Stimulated activated naive CD8-positive, alpha-beta T cell treated with anti-CD3 and anti-CD28 coated beads, Interleukin-15, Interleukin-2, amounts not matched to agents 100 ng/mL and 50 ng/mL, for 24 hours (primary cell): ENCODE results near the gene TBC1D20.
"Not testable (repeated sequence)": the region's sequence is repeated elsewhere in the genome, so short reads cannot be mapped to it uniquely, and the experiment has no call there.

ENCODE experiments used
- H3K27ac Mint-ChIP-seq: one replicate; pipeline ENCODE4 v1.8.0; 2021; ENCODE audit warnings: mild to moderate bottlenecking, mixed read lengths
- H3K27me3 Mint-ChIP-seq: one replicate; pipeline ENCODE4 v1.8.0; 2021; ENCODE audit warnings: mixed read lengths
- H3K36me3 Mint-ChIP-seq: one replicate; pipeline ENCODE4 v1.8.0; 2021; ENCODE audit warnings: low read depth, mixed read lengths
- H3K4me1 Mint-ChIP-seq: one replicate; pipeline ENCODE4 v1.8.0; 2021; ENCODE audit warnings: low read depth, mixed read lengths
- H3K4me3 Mint-ChIP-seq: one replicate; pipeline ENCODE4 v1.8.0; 2021; ENCODE audit warnings: mild to moderate bottlenecking, mixed read lengths
- H3K9me3 Mint-ChIP-seq: one replicate; pipeline ENCODE4 v1.8.0; 2021; ENCODE audit warnings: mixed read lengths

Gene TBC1D20

GRCh38 chr20:396252-396618, 66.1 kb downstream of the TBC1D20 start:
- Mint-ChIP-seq H3K9me3 (no peaks in the 10 kb centered on the region), H3K36me3 (peaks cover 55% of the 10 kb centered on the region), H3K27ac (no peak overlapping the region), H3K4me3 (no peak overlapping the region), H3K27me3 (no peaks in the 10 kb centered on the region), H3K4me1 (peaks cover 3% of the 10 kb centered on the region)

DNA sequence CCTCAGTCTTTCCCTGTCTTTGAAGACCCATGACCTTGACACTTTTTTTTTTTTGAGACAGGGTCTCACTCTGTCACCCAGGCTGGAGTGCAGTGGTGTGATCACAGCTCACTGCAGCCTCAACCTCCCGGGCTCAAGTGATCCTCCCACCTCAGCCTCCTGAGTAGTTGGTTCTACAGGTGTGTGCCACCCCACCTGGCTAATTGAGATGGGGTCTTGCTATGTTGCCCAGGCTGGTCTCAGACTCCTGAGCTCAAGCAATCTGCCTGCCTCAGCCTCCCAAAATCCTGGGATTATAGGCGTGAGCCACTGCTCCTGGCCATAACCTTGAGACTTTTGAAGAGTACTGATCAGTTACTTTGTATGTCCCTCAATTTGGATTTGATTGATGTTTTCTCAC, 69.0 kb downstream of the TBC1D20 start:
- not testable (repeated sequence) for H3K4me1 Mint-ChIP-seq, H3K27ac Mint-ChIP-seq, H3K4me3 Mint-ChIP-seq, H3K27me3 Mint-ChIP-seq, H3K9me3 Mint-ChIP-seq
- H3K36me3 Mint-ChIP-seq, result peaks cover 73% of the 10 kb centered on the region

- Mint-ChIP-seq H3K4me1 (no peaks in the 10 kb centered on the region), H3K4me3 (no peak overlapping the region), H3K27me3 (no peaks in the 10 kb centered on the region), H3K27ac (no peak overlapping the region), H3K9me3 (no peaks in the 10 kb centered on the region), H3K36me3 (peaks cover 67% of the 10 kb centered on the region)
Observed at GRCh38 chr20:391041-391711, 71.2 kb downstream of the TBC1D20 start.

DNA sequence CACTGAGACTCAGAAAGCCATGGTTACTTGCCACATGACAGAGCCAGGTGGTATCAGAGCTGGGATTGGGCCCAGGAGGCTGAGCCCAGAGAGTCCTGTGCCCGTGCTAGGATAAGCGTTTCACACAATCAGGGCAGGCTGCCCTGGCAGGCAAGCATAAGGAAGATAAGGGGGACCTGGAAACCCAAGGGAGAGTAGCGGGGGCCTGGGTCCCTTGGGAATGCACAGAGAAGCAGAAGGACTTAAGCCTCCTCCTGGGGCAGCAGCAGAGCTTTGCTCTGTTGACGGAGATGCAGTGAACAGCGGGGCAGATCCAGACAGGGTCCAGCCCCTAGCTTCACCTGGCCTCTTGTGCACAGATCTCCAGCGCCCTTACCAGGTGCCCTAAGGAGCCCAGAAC, 73.1 kb downstream of the TBC1D20 start:
- H3K36me3 Mint-ChIP-seq, result peaks cover 69% of the 10 kb centered on the region
- no peaks in the 10 kb centered on the region for H3K27me3 Mint-ChIP-seq
- H3K9me3 Mint-ChIP-seq, result no peaks in the 10 kb centered on the region
- H3K4me1 Mint-ChIP-seq, result peaks cover 3% of the 10 kb centered on the region
- no peak overlapping the region for H3K27ac Mint-ChIP-seq
- H3K4me3 Mint-ChIP-seq, result no peak overlapping the region

- no peak overlapping the region for H3K27ac Mint-ChIP-seq
- peaks cover 69% of the 10 kb centered on the region for H3K36me3 Mint-ChIP-seq
- no peaks in the 10 kb centered on the region for H3K27me3 Mint-ChIP-seq
- no peaks in the 10 kb centered on the region for H3K9me3 Mint-ChIP-seq
- no peak overlapping the region for H3K4me3 Mint-ChIP-seq
- peaks cover 3% of the 10 kb centered on the region for H3K4me1 Mint-ChIP-seq
Observed at GRCh38 chr20:388034-388994, 74.0 kb downstream of the TBC1D20 start.

- peaks cover 61% of the 10 kb centered on the region for H3K36me3 Mint-ChIP-seq
- no peak overlapping the region for H3K4me3 Mint-ChIP-seq
- no peaks in the 10 kb centered on the region for H3K27me3 Mint-ChIP-seq
- H3K27ac Mint-ChIP-seq, result no peak overlapping the region
- H3K9me3 Mint-ChIP-seq, result no peaks in the 10 kb centered on the region
- H3K4me1 Mint-ChIP-seq, result peaks cover 9% of the 10 kb centered on the region
Observed at GRCh38 chr20:387520-387919, 74.8 kb downstream of the TBC1D20 start.

- not testable (repeated sequence) for H3K27ac Mint-ChIP-seq, H3K27me3 Mint-ChIP-seq, H3K9me3 Mint-ChIP-seq, H3K4me3 Mint-ChIP-seq
- H3K36me3 Mint-ChIP-seq, result peaks cover 53% of the 10 kb centered on the region
- H3K4me1 Mint-ChIP-seq, result peaks cover 15% of the 10 kb centered on the region
Observed at GRCh38 chr20:386634-387033, 75.7 kb downstream of the TBC1D20 start.
